Femur (tissue), 1 donor: ENCODE data around the gene USP53.
"Not testable (repeated sequence)": the region's sequence is repeated elsewhere in the genome, so short reads cannot be mapped to it uniquely, and the experiment has no call there.

Source experiments
- DNase-seq: peaks from one replicate; pipeline ENCODE4 v3.0.0-alpha.2; 2017

The USP53 gene

DNA sequence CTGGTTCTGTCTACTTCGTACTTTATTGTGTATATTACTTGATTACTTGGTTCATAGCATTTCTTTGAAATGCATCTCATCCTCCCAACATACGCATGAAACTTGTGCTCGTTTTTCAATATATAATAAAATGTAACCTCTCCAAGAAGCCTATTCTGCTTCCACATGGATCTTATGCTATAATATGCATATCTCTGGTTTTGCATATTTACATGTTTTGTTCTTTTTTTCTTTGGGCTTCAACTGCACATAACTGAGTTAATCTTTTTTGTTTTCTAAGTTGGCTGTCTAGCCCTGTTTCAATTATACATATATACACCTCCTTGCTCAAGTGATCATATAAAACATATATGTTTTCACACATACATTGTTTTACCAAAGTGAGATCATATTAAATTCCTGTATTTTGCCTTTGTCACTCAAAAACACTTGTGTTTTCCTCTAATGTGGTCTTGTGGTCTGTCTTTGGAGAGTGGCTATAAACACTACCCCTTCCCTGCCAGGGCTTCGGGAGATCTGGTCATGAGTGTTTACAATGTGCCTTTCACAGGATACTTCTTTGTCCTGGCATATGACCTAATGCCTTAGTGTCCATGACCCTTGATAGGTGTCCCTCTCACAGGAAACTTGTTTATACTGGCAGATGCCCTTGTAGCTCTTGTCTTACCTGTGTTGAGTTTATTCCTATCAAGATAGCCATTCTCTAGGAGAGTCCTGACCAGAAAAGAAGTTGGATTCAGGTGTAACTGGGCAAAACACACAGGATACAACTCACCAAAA lies 17.6 kb downstream of the USP53 start:
- no peak for DNase-seq

DNA sequence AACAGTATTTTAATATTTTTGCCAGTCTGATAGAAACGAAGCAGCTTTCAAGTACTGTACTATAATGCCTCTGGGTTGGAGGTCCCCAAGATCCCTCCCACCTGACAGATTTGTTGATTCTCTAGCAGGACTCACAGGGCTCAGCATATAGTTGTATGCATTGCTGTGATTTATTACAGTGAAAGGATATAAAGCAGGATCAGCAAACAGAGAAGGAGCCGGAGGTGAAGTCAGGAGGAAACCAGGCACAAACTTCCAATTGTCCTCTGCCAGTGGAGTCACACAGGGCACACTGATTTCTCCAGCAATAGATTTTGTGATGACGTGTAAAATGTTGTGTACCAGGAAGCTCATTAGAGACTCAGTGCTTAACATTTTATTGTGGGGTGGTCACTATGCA lies 19.0 kb downstream of the USP53 start:
- DNase-seq: no peak

DNA sequence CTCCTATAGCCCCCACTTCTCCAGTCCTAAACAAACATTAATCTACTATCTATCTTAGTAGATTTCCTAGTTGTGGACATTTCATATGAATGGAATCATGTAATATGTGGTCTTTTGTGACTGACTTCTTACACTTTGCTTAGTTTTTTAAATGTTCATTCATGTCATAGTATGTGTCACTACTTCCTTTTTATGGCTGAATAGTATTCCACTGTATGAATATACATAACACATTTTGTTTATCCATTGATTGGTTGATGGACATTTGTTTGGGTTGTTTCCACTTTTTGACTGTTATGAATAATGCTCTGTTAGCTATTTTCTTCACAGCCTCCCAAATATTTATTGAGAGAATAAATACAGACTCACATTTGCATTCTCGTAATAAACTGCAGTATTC lies 19.8 kb downstream of the USP53 start:
- no peak for DNase-seq

DNA sequence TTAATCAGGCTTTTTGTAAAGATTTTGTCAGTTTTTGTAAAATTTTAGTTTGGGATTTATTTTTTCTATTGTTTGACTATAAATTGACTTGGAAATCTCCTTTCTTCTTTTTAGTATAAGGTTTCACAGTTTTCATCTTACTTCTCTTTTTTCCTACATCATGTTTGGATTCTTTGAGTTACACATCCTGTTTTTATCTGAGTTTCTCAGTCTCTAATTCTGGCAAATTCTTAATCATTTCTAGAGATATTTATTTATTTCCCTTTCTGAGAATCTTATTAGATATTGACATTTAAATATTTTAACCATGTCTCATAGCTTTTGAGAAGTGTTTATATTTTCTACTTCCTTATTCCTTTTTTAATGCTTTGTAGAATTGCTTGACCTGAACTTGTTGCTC lies 20.7 kb downstream of the USP53 start:
- DNase-seq: no peak

DNA sequence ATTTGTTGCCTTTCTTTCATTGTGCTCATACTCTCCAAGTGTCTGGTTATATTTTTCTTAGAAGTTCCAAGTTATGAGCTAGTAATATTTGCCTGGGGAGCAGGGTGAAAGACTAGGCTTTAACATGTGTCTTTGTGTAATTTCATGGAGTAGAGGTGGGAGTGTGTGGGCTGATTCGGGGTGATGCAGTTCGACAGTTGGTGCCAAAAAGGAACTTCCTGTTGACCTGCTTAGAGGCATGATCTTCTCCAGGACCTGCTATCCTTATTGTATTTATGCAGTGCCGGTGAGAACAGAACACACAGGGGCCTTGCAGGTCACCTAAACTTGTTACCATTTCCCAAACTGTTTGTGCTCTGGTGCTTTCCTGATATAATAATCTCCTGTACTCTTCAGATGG lies 21.2 kb downstream of the USP53 start:
- DNase-seq: no peak

DNA sequence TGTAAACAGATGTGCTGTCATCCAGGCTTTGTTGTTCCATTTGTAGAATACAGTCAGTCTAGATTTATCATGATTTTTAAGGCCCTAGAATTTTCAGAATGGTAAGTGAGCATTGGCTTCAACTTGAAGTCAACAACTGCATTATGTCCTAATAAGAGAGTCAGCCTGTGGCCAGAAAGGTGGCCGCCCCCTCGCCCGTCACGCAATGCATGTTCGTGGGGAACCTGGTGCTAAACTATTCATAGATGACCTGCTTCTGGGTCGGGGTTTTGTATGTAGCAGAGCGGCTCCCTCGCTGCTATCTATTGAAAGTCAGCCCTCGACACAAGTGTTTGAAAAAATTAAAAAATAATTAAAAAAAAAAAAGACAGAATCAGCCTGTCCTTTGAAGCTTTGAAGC lies 24.7 kb downstream of the USP53 start:
- DNase-seq: no peak

DNA sequence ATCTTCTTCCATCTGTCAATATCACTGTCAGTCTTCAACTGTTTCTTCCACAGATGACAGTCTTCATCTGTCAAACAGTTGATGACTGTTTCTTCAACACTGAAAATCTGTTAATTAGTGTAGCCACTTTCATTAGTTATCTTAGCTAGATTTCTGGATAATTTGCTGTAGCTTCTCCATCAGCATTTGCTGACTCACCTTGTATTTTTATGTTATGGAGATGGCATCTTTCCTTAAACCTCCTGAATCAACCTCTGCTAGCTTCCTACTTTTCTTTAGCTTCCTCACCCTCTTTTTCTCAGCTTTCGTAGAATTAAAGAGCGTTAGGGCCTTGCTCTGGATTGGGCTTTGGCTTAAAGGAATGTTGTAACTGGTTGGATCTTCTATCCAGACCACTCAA lies 25.1 kb downstream of the USP53 start:
- DNase-seq: no peak

DNA sequence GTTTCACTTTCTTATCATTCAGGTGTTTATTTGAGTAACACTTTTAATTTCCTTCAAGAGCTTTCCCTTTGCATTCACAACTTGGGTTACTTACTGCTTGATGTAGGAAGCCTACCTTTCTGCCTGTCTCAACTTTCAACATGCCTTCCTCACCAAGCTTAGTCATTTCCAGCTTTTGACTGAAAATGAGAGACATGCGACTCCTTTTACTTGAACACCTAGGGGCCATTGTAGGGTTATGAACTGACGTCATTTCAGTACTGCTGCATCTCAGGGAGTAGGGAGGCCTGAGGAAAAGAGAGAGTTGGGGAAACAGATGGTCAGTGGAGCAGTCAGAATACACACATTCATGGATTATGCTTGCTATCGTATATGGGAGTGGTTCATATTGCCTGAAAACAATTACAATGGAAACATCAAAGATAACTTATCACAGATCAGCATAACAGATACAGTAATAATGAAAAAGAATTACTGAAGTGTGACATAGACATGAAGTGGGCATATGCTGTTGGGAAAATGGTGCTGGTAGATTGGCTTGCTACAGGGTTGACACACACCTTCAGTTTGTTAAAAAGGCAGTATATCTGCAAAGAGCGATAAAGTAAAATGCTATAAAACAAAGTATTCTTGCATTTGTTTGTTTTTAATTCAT lies 25.7 kb downstream of the USP53 start:
- DNase-seq: no peak

DNA sequence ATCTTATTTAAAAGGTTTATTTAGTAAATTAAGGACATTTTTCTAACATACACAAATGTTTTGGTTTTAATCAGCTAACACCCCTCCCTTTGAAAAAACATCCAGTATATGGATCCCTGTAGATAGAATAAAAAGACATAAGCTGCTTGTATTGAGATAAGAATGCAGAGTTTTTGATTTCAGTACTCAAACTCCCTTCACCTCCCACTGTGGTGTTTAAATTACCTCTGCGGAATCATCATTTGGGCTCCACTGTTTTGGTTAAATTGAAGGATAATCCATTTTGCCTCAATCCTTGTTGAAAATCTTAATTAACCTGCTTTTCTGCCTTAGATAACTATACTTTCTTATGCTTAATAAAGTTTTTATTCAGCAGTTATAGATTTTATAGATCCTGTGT lies 27.6 kb downstream of the USP53 start:
- no peak for DNase-seq

DNA sequence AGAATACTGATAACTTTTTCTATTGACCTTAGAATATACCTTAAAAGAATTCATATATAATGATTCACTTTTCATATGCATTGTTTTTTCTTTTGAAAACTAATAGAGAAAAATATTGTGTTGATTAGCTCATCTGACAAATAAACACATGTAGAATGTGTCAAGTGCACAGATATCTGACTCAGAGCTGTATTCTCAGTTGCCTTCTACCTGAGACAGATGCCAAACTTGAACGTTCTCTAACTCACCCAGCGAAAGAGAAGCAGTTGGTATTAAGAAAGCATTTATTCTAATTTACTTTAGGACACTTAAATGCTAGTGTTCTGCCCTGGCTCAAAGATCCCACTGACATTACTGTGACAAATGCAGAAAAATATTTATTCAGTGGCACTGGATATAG lies 28.1 kb downstream of the USP53 start:
- DNase-seq: no peak

- DNase-seq: no peak
Observed at GRCh38 chr4:119242417-119242816, 29.9 kb downstream of the USP53 start.

DNA sequence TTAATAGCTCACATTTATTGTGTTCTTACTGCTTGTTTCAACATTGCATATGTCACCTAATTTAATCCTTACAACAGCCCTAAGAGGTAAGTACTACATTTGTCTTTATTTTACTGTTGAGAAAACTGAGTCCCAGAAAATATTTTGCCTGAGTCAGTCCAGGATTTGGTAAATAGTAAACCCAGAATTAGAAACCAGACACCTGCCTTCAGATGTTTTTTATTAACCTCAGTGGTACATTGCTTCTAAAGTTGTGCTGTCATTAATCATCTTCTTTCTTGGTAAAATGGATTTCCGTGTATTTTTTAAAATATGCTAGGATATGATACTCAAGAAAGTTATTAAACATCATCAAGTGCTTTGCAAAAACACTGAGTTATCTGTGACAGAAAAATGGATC lies 31.4 kb downstream of the USP53 start:
- no peak for DNase-seq

- no peak for DNase-seq
Observed at GRCh38 chr4:119244344-119244743, 31.8 kb downstream of the USP53 start.

GRCh38 chr4:119244832-119245231 lies 32.3 kb downstream of the USP53 start:
- no peak for DNase-seq

- DNase-seq: no peak
Observed at GRCh38 chr4:119246177-119246733, 33.7 kb downstream of the USP53 start.

GRCh38 chr4:119251037-119251436 lies 38.5 kb downstream of the USP53 start:
- not testable (repeated sequence) for DNase-seq

- not testable (repeated sequence) for DNase-seq
Observed at GRCh38 chr4:119255223-119255622, 42.7 kb downstream of the USP53 start.

GRCh38 chr4:119260528-119260927 lies 48.0 kb downstream of the USP53 start:
- no peak for DNase-seq

DNA sequence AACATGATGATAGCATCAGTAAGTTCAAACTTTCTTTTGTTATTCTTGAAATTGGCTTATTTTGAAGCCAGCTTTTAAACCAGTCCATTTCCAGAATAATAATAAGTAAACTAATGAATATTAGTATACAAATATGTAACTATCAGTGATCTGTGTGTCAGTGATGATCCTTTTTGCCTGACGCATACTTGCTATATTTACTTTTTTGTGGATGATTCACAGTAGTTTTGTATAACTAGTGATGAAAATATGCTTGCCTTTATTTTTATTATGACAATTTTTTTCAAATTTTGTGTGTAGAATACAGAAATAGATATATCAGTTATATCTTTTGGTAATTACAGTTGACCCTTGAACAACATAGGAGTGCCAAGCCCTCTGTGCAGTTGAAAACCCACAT lies 49.5 kb downstream of the USP53 start:
- no peak for DNase-seq

DNA sequence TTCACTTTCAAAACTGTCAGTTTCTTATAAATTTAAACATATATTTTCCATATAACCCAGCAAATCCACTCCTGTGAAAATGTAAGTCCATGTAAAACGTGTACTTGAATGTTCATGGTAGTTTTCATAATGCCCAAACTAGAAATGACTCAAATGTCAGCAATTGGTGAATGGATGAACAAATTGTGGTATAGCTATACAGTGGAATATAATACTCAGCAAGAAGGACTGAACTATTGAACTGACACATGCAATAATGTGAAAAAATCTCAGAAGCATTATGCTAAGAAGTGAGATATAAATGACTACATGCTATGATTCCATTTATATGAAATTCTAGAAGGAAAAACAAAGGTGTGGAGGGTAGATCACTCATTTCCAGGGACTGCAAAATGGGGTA lies 52.2 kb downstream of the USP53 start:
- DNase-seq: no peak

DNA sequence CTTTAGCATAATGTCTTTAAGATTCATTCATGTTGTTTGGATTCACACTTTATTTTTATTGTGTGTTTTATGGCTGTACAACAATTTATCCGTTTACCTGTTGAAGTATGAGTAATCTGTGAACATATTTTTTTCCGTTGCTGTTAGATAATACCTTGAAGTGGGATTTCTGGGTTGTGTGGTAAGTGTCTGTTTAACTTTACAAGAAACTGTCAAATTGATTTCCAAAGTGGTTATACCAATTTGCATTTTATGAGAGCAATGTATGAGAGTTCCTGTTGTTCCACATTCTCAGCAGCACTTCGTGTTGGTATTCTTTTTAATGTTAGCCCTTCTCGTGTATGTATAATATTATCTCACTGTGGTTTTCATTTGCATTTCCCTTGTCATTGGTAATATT lies 53.6 kb downstream of the USP53 start:
- DNase-seq: no peak

DNA sequence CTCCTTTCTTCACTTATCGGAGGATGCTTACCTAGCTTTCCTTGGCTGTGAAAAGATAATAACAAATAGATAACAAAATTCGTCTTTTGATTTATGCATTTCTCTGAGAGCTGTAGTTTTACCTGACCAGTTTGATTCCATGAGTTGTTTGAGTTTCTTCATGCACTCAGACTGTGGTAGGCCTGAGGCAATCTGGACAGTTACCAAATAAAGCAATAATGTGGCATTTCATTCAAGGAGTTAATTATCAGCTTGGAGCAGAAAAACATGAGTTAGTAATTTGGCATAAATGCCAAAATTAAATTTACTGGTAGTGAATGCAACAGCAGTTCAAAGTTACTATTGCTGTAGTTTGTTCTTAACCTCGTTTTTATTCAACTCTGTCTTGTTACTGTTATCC lies 56.0 kb downstream of the USP53 start:
- no peak for DNase-seq

DNA sequence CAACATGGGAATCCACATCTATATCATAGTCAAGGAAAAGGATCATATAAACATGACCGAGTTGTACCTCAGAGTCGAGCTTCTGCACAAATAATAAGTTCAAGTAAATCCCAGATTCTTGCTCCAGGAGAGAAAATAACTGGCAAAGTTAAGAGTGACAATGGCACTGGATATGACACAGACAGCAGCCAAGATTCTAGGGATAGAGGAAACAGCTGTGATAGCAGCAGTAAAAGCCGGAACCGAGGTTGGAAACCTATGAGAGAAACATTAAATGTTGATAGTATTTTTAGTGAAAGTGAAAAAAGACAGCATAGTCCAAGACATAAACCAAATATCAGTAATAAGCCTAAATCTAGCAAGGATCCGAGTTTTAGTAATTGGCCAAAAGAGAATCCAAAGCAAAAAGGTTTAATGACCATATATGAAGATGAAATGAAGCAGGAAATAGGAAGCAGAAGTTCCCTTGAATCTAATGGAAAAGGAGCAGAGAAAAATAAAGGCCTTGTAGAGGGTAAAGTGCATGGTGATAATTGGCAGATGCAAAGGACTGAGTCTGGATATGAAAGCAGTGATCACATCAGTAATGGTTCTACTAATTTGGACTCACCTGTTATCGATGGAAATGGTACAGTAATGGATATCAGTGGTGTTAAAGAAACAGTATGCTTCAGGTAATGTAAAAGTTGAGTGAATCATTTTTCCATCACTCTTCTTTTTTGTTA lies 59.0 kb downstream of the USP53 start:
- no peak for DNase-seq

GRCh38 chr4:119279541-119279940 lies 67.0 kb downstream of the USP53 start:
- not testable (repeated sequence) for DNase-seq
